GM12878 (cell line): Measurements from ENCODE around the gene TNKS1BP1. TPM values are rescaled to one million over a fixed set of nuclear protein-coding genes. Genes with fewer than 3 reads are reported as not detected.

ENCODE experiments used
- BRCA1 ChIP-seq: IDR thresholded peaks from 2 replicates; pipeline ENCODE4 v1.6.1; 2011; ENCODE audit warnings: low read depth, low read length, improper control_type of control experiment
- CBX5 ChIP-seq: sonication (generic); IDR thresholded peaks from 2 replicates; pipeline ENCODE4 v1.6.1; 2016; ENCODE audit warnings: low read depth, moderate library complexity, mild to moderate bottlenecking, inconsistent platforms
- ELK1 ChIP-seq: IDR thresholded peaks from 2 replicates; pipeline ENCODE4 v1.6.1; 2012; ENCODE audit warnings: low read depth, low read length, improper control_type of control experiment
- IRF4 ChIP-seq: IDR thresholded peaks from 2 replicates; pipeline ENCODE4 v1.6.1; 2011; ENCODE audit warnings: low read depth, low read length
- MTA2 ChIP-seq: fragments of 450-650 bp; IDR thresholded peaks from 2 replicates; pipeline ENCODE4 v1.6.1; 2016; ENCODE audit warnings: low read depth, mild to moderate bottlenecking, moderate library complexity
- PAX8 ChIP-seq: fragments of 450-650 bp; IDR thresholded peaks from 2 replicates; pipeline ENCODE4 v1.6.1; 2017; ENCODE audit warnings: mild to moderate bottlenecking, moderate library complexity
- PBX3 ChIP-seq: IDR thresholded peaks from 2 replicates; pipeline ENCODE4 v1.6.1; 2011; ENCODE audit warnings: mild to moderate bottlenecking, low read depth, low read length, moderate library complexity; ENCODE audit not compliant: insufficient replicate concordance
- PKNOX1 ChIP-seq: fragments of 450-650 bp; IDR thresholded peaks from 2 replicates; pipeline ENCODE4 v1.6.1; 2016; ENCODE audit warnings: mild to moderate bottlenecking
- RCOR1 ChIP-seq: conservative IDR thresholded peaks from 2 replicates; pipeline ENCODE4 v1.6.1; 2012; ENCODE audit warnings: low read depth, low read length, improper control_type of control experiment
- RELA ChIP-seq: fragments of 450-650 bp; IDR thresholded peaks from 2 replicates; pipeline ENCODE4 v1.8.0; 2014; ENCODE audit warnings: borderline replicate concordance; ENCODE audit not compliant: partially characterized antibody
- RFX5 ChIP-seq: IDR thresholded peaks from 2 replicates; pipeline ENCODE4 v1.6.1; 2011; ENCODE audit warnings: low read depth, low read length, improper control_type of control experiment
- ZNF274 ChIP-seq: IDR thresholded peaks from one replicate; pipeline ENCODE4 v1.8.0; 2011; ENCODE audit not compliant: insufficient read length, insufficient read depth
- polyA plus RNA-seq, 11 experiments: library from polyadenylated mRNA; depleted of rRNA in 4 of 11; unstranded in 6 of 11; stranded (reverse) in 5 of 11; fragments of >200 nt; fragmentation: Nextera tagmentation in 4 of 11; fragmentation: Illumina TruSeq in 1 of 11; extraction: Ambion mirVana in 4 of 11; extraction: Trizol in 1 of 11; gene quantifications; 1 replicate in 1 of 11; 2 replicates in 10 of 11; pipeline versions ENCODE4 v1.2.1 to v1.2.3, GENCODE V29; 2011 to 2016; ENCODE audit warnings: inconsistent platforms in 2 of 11, missing spikeins in 2 of 11, low read depth in 1 of 11
- total RNA-seq, 4 experiments: library from RNA; depleted of rRNA in 3 of 4; stranded (reverse); fragments of >200 nt in 3 of 4; fragmentation: Illumina TruSeq in 1 of 4; extraction: Trizol in 1 of 4; gene quantifications; 2 replicates each; pipeline versions ENCODE4 v1.2.1 to v1.2.3, GENCODE V29; 2013 to 2021

Gene TNKS1BP1
- total and polyA plus RNA-seq, 10 of the 15 experiments (the other 5 are each of a cell fraction or from before 2014, with no cell fraction given): 0.26 to 15.8 (median 4.3) TPM

GRCh38 chr11:57323167-57323854 is 1.4 kb downstream of the TNKS1BP1 start (continued):
- TF ChIP-seq PBX3 (no peak), ZNF274 (no peak), ELK1 (no peak), RFX5 (no peak), CBX5 (no peak), BRCA1 (no peak), PAX8 (no peak), RCOR1 (no peak), RELA (no peak), IRF4 (no peak), MTA2 (no peak), PKNOX1 (no peak)
- TF ChIP-seq, all 136 proteins: peak for 0
